HepG2 (cell line): ENCODE data around the gene FZD8. TPM values are rescaled to one million over a fixed set of nuclear protein-coding genes. Genes with fewer than 3 reads are reported as not detected.

ENCODE experiments used
- ATAC-seq: fragments of 200-7000 bp; cut with Tn5 transposase; 3 replicates; pipeline ENCODE4 v1.9.1; 2020; ENCODE audit warnings: mild to moderate bottlenecking, moderate library complexity
- BruUV-seq: library from RNA; stranded (reverse); fragments of 400-500 nt; replicated peaks from 2 replicates; lab custom pipeline; 2021; lab: Mats Ljungman, UMichigan
- CTCF ChIA-PET: fragments of 300-600 bp; formaldehyde crosslinking; extraction: SDS; loops from one replicate; lab custom pipeline; 2021; ENCODE audit warnings: low total read pairs, inconsistent platforms, low intra/inter-chr PET ratio; lab: Yijun Ruan, JAX
- POLR2A ChIA-PET: fragments of 350-600 bp; sonication (Branson Sonifier 250); formaldehyde crosslinking; loops from one replicate; lab custom pipeline; 2020; ENCODE audit warnings: antibody characterized with exemption, inconsistent platforms; lab: Yijun Ruan, JAX
- DNase-seq: peaks from one replicate; pipeline ENCODE4 v3.0.0-alpha.2; 2015; ENCODE audit warnings: low spot score
- FAIRE-seq: peaks from 3 replicates; lab custom pipeline; 2011; peaks lifted over from hg19 to GRCh38; lab: Jason Lieb, UNC
- H2AFZ ChIP-seq: one replicate; pipeline ENCODE4 v1.6.1; 2011; ENCODE audit warnings: low read length, inconsistent platforms
- H3K27ac ChIP-seq: fragments of 300-600 bp; 3 replicates; pipeline ENCODE4 v1.8.0; 2011; ENCODE audit warnings: mixed run types, mild to moderate bottlenecking, mixed read lengths, low read length, inconsistent platforms; ENCODE audit not compliant: insufficient read depth; ENCODE audit errors: extremely low read length
- H3K27me3 ChIP-seq, 2 experiments: fragments of 200-600 bp in 1 of 2; 2 replicates in 1 of 2; 3 replicates in 1 of 2; pipeline versions ENCODE4 v1.6.0 to v1.8.0; 2011; ENCODE audit warnings: low read length in 2 of 2, mild to moderate bottlenecking in 2 of 2, moderate library complexity in 2 of 2, inconsistent platforms in 1 of 2; ENCODE audit not compliant: insufficient read depth in 2 of 2, control insufficient read depth in 1 of 2
- H3K36me3 ChIP-seq, 2 experiments: fragments of 200-600 bp in 1 of 2; replicated peaks in 1 of 2; 2 replicates in 1 of 2; 3 replicates in 1 of 2; pipeline versions ENCODE4 v1.5.1 to v1.8.0; 2011; ENCODE audit warnings: low read length in 2 of 2, inconsistent platforms in 1 of 2; ENCODE audit not compliant: insufficient read depth in 2 of 2, control insufficient read depth in 1 of 2
- H3K4me1 ChIP-seq: 2 replicates; pipeline ENCODE4 v1.5.1; 2012; ENCODE audit warnings: low read length, inconsistent platforms; ENCODE audit not compliant: insufficient read depth
- H3K4me2 ChIP-seq: 2 replicates; pipeline ENCODE4 v1.6.0; 2011; ENCODE audit warnings: low read depth, low read length, inconsistent platforms
- H3K4me3 ChIP-seq, 3 experiments: fragments of 200-600 bp in 1 of 3; sonication (generic), shearing (Covaris generic) in 1 of 3; replicated peaks in 1 of 3; 2 replicates each; pipeline ENCODE4 v1.5.1; 2011 to 2016; ENCODE audit warnings: low read length in 3 of 3, inconsistent platforms in 2 of 3, low read depth in 2 of 3, mild to moderate bottlenecking in 2 of 3, control low read depth in 1 of 3, mixed read lengths in 1 of 3; ENCODE audit not compliant: insufficient read depth in 1 of 3
- H3K79me2 ChIP-seq: one replicate; pipeline ENCODE4 v1.6.1; 2011; ENCODE audit warnings: low read length, inconsistent platforms; ENCODE audit not compliant: insufficient read depth
- H3K9ac ChIP-seq: 2 replicates; pipeline ENCODE4 v1.6.0; 2011; ENCODE audit warnings: mild to moderate bottlenecking, low read depth, low read length, inconsistent platforms; ENCODE audit not compliant: insufficient read depth
- H3K9me3 ChIP-seq: 2 replicates; pipeline ENCODE4 v1.5.1; 2012; ENCODE audit warnings: mild to moderate bottlenecking, low read length
- H4K20me1 ChIP-seq: 2 replicates; pipeline ENCODE4 v1.6.0; 2011; ENCODE audit warnings: inconsistent platforms, mild to moderate bottlenecking, low read length, moderate library complexity; ENCODE audit not compliant: insufficient read depth
- FOXA3 ChIP-seq: IDR thresholded peaks from 2 replicates; pipeline ENCODE4 v1.6.1; 2016; ENCODE audit warnings: missing genetic modification reagents, missing compliant biosample characterization
- GFI1 ChIP-seq: sonication (generic); formaldehyde crosslinking; IDR thresholded peaks from 2 replicates; pipeline ENCODE4 v1.5.0; 2020; ENCODE audit warnings: missing genetic modification reagents, mild to moderate bottlenecking, borderline replicate concordance
- HIVEP1 ChIP-seq: sonication (generic); formaldehyde crosslinking; IDR thresholded peaks from 2 replicates; pipeline ENCODE4 v1.4.0; 2020; ENCODE audit warnings: mild to moderate bottlenecking, missing genetic modification reagents
- HNRNPUL1 ChIP-seq: fragments of 200-400 bp; formaldehyde crosslinking; IDR thresholded peaks from 2 replicates; pipeline ENCODE4 v1.6.1; 2017; ENCODE audit warnings: low read depth, mild to moderate bottlenecking, low read length, moderate library complexity
- KLF13 ChIP-seq: sonication (generic); formaldehyde crosslinking; IDR thresholded peaks from 2 replicates; pipeline ENCODE4 v1.4.0; 2020; ENCODE audit warnings: mild to moderate bottlenecking, missing genetic modification reagents
- PRPF4 ChIP-seq: fragments of 200-400 bp; formaldehyde crosslinking; IDR thresholded peaks from 2 replicates; pipeline ENCODE4 v1.6.1; 2016; ENCODE audit warnings: low read length, low read depth; ENCODE audit not compliant: poor library complexity, severe bottlenecking
- RARA ChIP-seq: IDR thresholded peaks from 2 replicates; pipeline ENCODE4 v1.6.1; 2016; ENCODE audit warnings: missing genetic modification reagents, missing compliant biosample characterization
- SOX13 ChIP-seq, 3 experiments: fragments of 450-650 bp in 1 of 3; sonication (generic) in 1 of 3; formaldehyde crosslinking in 1 of 3; IDR thresholded peaks in 2 of 3; conservative IDR thresholded peaks in 1 of 3; 2 replicates each; pipeline versions ENCODE4 v1.5.0 to v1.6.1; 2016 to 2020; ENCODE audit warnings: antibody characterized with exemption in 1 of 3, mild to moderate bottlenecking in 1 of 3, missing compliant biosample characterization in 1 of 3, missing genetic modification reagents in 1 of 3, moderate library complexity in 1 of 3
- TCF7 ChIP-seq: sonication (generic); IDR thresholded peaks from 2 replicates; pipeline ENCODE4 v1.6.1; 2016; ENCODE audit warnings: antibody characterized with exemption, low read depth
- ZBTB20 ChIP-seq: sonication (generic); formaldehyde crosslinking; IDR thresholded peaks from 2 replicates; pipeline ENCODE4 v1.8.1; 2023; ENCODE audit warnings: missing genetic modification reagents, low read depth, mild to moderate bottlenecking, borderline replicate concordance
- ZNF350 ChIP-seq: sonication (generic); formaldehyde crosslinking; IDR thresholded peaks from 2 replicates; pipeline ENCODE4 v1.4.0; 2020; ENCODE audit warnings: mild to moderate bottlenecking, low read depth, missing genetic modification reagents, borderline replicate concordance
- WGBS: methylation state at CpG from one replicate; pipeline ENCODE4 v1.1.6; 2017; ENCODE audit warnings: low lambda C conversion rate; 5-methylcytosine and 5-hydroxymethylcytosine counted together
- in situ Hi-C: cut with HindIII; loops from 2 replicates; pipeline ENCODE4 v1.10.0; 2017; ENCODE audit warnings: low pct_unique_long_range_greater_than_20kb; ENCODE audit not compliant: extremely low pct_ligation_motif_present
- intact Hi-C: fragments of 100-400 bp; cut with micrococcal nuclease; formaldehyde crosslinking; loops from one replicate; pipeline ENCODE4 v1.10.0; 2022; ENCODE audit not compliant: unreplicated experiment
- polyA plus RNA-seq, 8 experiments: library from polyadenylated mRNA; depleted of rRNA in 3 of 8; stranded (reverse) in 7 of 8; unstranded in 1 of 8; fragments of >200 nt; fragmentation: Illumina TruSeq in 4 of 8; extraction: Trizol in 4 of 8; gene quantifications; 2 replicates each; pipeline versions ENCODE4 v1.2.1 to v1.2.3, GENCODE V29; 2011 to 2016; ENCODE audit warnings: low read depth in 4 of 8, missing spikeins in 1 of 8, mixed read lengths in 1 of 8; ENCODE audit not compliant: insufficient read depth in 1 of 8
- total RNA-seq, 5 experiments: library from RNA; depleted of rRNA; stranded (reverse); fragments of >200 nt; fragmentation: Illumina TruSeq; extraction: Trizol; gene quantifications; 2 replicates each; pipeline ENCODE4 v1.2.3, GENCODE V29; 2016; ENCODE audit warnings: low read depth in 1 of 5
- TF ChIP-seq, protein P1 (sequence below): sonication (generic); formaldehyde crosslinking; IDR thresholded peaks from 2 replicates; pipeline ENCODE4 v1.4.0; 2020; ENCODE audit warnings: missing genetic modification reagents, borderline replicate concordance
- TF ChIP-seq, protein P2 (sequence below): IDR thresholded peaks from 2 replicates; pipeline ENCODE4 v1.4.0; 2020; ENCODE audit warnings: mild to moderate bottlenecking, missing genetic modification reagents
- TF ChIP-seq, protein P3 (sequence below): sonication (generic); formaldehyde crosslinking; IDR thresholded peaks from 2 replicates; pipeline ENCODE4 v1.4.0; 2020; ENCODE audit warnings: mild to moderate bottlenecking, missing genetic modification reagents
- TF ChIP-seq, protein P4 (sequence below), 2 experiments: sonication (generic) in 1 of 2; formaldehyde crosslinking in 1 of 2; IDR thresholded peaks; 2 replicates each; pipeline versions ENCODE4 v1.4.0 to v1.6.1; 2018 to 2020; ENCODE audit warnings: missing genetic modification reagents in 2 of 2, borderline replicate concordance in 1 of 2, low read depth in 1 of 2, mild to moderate bottlenecking in 1 of 2, missing biosample characterization in 1 of 2

FZD8 gene
- total and polyA plus RNA-seq, 2 of the 13 experiments (the other 11 are each of a cell fraction or from before 2014, with no cell fraction given): 0.05 to 0.07 TPM

DNA sequence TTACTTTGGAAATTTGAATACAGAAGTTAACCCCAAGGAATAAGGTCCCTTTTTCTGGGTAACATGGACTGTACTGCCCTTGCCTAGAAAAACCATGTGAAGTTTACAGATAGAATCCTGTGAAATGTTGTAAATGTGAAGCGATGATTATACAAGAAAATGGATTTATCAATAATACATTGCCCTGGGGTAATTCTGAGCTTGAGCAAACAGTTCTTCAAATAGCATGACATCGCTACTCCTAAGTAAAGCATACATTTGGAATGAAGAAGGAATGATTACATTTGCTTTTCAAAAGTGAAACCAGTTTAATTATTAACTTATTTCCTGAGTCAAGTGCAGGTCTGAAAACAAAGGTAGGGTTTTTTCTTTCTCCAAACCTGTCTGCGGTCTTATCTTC lies 43.3 kb upstream of the FZD8 start:
- CTCF ChIA-PET: no interaction called here
- no peaks in the 10 kb centered on the region for H3K9me3 ChIP-seq
- no TSS peak for BruUV-seq
- TF ChIP-seq RARA (CRISPR knock-in tag) (peak; percentile 87), ZNF350 (CRISPR knock-in tag) (no peak), GFI1 (CRISPR knock-in tag) (peak; percentile 86), TCF7 (peak; percentile 58), ZBTB20 (CRISPR knock-in tag) (0 out of 2 replicates have a peak, but pooled peaks have one; percentile 15), FOXA3 (CRISPR knock-in tag) (peak; percentile 71), HIVEP1 (no peak), SOX13 (IDR thresholded peaks at IDR 0.05) (no peak), SOX13 (CRISPR knock-in tag; conservative IDR thresholded peaks at IDR 0.05 in 1 of 2, IDR thresholded peaks at IDR 0.05 in 1 of 2) (peak in 1 of 2 experiments; percentile 78; a peak in 2 of 4 replicates), KLF13 (CRISPR knock-in tag) (no peak), HNRNPUL1 (peak; percentile 94), PRPF4 (no peak)
- TF ChIP-seq, protein P1, sequence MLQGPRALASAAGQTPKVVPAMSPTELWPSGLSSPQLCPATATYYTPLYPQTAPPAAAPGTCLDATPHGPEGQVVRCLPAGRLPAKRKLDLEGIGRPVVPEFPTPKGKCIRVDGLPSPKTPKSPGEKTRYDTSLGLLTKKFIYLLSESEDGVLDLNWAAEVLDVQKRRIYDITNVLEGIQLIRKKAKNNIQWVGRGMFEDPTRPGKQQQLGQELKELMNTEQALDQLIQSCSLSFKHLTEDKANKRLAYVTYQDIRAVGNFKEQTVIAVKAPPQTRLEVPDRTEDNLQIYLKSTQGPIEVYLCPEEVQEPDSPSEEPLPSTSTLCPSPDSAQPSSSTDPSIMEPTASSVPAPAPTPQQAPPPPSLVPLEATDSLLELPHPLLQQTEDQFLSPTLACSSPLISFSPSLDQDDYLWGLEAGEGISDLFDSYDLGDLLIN (CRISPR knock-in tag): no peak
- TF ChIP-seq, protein P2, sequence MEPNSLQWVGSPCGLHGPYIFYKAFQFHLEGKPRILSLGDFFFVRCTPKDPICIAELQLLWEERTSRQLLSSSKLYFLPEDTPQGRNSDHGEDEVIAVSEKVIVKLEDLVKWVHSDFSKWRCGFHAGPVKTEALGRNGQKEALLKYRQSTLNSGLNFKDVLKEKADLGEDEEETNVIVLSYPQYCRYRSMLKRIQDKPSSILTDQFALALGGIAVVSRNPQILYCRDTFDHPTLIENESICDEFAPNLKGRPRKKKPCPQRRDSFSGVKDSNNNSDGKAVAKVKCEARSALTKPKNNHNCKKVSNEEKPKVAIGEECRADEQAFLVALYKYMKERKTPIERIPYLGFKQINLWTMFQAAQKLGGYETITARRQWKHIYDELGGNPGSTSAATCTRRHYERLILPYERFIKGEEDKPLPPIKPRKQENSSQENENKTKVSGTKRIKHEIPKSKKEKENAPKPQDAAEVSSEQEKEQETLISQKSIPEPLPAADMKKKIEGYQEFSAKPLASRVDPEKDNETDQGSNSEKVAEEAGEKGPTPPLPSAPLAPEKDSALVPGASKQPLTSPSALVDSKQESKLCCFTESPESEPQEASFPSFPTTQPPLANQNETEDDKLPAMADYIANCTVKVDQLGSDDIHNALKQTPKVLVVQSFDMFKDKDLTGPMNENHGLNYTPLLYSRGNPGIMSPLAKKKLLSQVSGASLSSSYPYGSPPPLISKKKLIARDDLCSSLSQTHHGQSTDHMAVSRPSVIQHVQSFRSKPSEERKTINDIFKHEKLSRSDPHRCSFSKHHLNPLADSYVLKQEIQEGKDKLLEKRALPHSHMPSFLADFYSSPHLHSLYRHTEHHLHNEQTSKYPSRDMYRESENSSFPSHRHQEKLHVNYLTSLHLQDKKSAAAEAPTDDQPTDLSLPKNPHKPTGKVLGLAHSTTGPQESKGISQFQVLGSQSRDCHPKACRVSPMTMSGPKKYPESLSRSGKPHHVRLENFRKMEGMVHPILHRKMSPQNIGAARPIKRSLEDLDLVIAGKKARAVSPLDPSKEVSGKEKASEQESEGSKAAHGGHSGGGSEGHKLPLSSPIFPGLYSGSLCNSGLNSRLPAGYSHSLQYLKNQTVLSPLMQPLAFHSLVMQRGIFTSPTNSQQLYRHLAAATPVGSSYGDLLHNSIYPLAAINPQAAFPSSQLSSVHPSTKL (CRISPR knock-in tag): peak; percentile 80
- TF ChIP-seq, protein P3, sequence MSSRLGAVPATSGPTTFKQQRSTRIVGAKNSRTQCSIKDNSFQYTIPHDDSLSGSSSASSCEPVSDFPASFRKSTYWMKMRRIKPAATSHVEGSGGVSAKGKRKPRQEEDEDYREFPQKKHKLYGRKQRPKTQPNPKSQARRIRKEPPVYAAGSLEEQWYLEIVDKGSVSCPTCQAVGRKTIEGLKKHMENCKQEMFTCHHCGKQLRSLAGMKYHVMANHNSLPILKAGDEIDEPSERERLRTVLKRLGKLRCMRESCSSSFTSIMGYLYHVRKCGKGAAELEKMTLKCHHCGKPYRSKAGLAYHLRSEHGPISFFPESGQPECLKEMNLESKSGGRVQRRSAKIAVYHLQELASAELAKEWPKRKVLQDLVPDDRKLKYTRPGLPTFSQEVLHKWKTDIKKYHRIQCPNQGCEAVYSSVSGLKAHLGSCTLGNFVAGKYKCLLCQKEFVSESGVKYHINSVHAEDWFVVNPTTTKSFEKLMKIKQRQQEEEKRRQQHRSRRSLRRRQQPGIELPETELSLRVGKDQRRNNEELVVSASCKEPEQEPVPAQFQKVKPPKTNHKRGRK (CRISPR knock-in tag): no peak
- TF ChIP-seq, protein P4, sequence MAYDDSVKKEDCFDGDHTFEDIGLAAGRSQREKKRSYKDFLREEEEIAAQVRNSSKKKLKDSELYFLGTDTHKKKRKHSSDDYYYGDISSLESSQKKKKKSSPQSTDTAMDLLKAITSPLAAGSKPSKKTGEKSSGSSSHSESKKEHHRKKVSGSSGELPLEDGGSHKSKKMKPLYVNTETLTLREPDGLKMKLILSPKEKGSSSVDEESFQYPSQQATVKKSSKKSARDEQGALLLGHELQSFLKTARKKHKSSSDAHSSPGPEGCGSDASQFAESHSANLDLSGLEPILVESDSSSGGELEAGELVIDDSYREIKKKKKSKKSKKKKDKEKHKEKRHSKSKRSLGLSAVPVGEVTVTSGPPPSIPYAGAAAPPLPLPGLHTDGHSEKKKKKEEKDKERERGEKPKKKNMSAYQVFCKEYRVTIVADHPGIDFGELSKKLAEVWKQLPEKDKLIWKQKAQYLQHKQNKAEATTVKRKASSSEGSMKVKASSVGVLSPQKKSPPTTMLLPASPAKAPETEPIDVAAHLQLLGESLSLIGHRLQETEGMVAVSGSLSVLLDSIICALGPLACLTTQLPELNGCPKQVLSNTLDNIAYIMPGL (CRISPR knock-in tag; IDR thresholded peaks at IDR 0.05; ENCODE audit: borderline replicate concordance in 1 of 2, low read depth in 1 of 2): no peak

More for the DNA sequence above, 43.3 kb upstream of the FZD8 start:
- in situ Hi-C loops (no loop called here), intact Hi-C loops (loop anchor here (5.0 kb wide), 1 partner anchor 43 kb away; the partner anchor contains the start of gene FZD8)
- POLR2A ChIA-PET: no interaction called here
- WGBS: 0% methylated on average over 3 of the region's 3 CpGs
- FAIRE-seq (peak; percentile 79), ATAC-seq (peak; percentile 95), DNase-seq (peak; percentile 82)
- no peaks in the 10 kb centered on the region for H3K79me2 ChIP-seq
- no peak overlapping the region for H3K27ac ChIP-seq
- no peak overlapping the region; a peak in 1 of 6 replicates for H3K4me3 ChIP-seq
- H3K4me2 ChIP-seq: peak overlapping the region; percentile 49
- H3K4me1 ChIP-seq: peaks cover 28% of the 10 kb centered on the region
- H3K9ac ChIP-seq: no peak overlapping the region
- no peaks in the 10 kb centered on the region; the same call in 1 of the 2 replicates for H4K20me1 ChIP-seq
- peaks cover 1 to 10% of the 10 kb centered on the region in 2 experiments; a peak in 3 of 5 replicates for H3K27me3 ChIP-seq
- H2AFZ ChIP-seq: no peak overlapping the region
- no peaks in the 10 kb centered on the region for H3K36me3 ChIP-seq
